ENCODE results near the gene FRS3.

The FRS3 gene

GRCh38 chr6:41789390-41789724 is 9.7 kb upstream of the FRS3 start:
- DNase-seq, result no peak

GRCh38 chr6:41787219-41787917 is 7.7 kb upstream of the FRS3 start, which contains the start of gene TOMM6:
Gene TOMM6, plus strand, starts transcription at chr6:41787694. Its CDS starts 4 bp downstream, at chr6:41787698.
- peak; percentile 96 for DNase-seq

- DNase-seq, result peak; percentile 86
Measured at GRCh38 chr6:41786451-41787218, 6.9 kb upstream of the FRS3 start.

- DNase-seq, result peak; percentile 54
Measured at GRCh38 chr6:41785689-41786450, 6.2 kb upstream of the FRS3 start.

GRCh38 chr6:41785254-41785653 is 5.6 kb upstream of the FRS3 start:
- DNase-seq, result no peak

- DNase-seq, result no peak
Measured at GRCh38 chr6:41784581-41785171, 5.0 kb upstream of the FRS3 start.

- no peak for DNase-seq
Measured at GRCh38 chr6:41783106-41783780, 3.5 kb upstream of the FRS3 start.

GRCh38 chr6:41781366-41781730 is 1.6 kb upstream of the FRS3 start:
- no peak for DNase-seq

- peak; percentile 46 for DNase-seq
Measured at GRCh38 chr6:41780551-41781365, 1.1 kb upstream of the FRS3 start, which contains the start of gene PRICKLE4. Gene PRICKLE4, plus strand, starts transcription at chr6:41780782. Its CDS starts 2,692 bp downstream, at chr6:41783474.

- DNase-seq, result no peak
Measured at GRCh38 chr6:41779336-41779735, 364 bp downstream of the FRS3 start.

- no peak for DNase-seq
Measured at GRCh38 chr6:41778895-41779294, 805 bp downstream of the FRS3 start.

GRCh38 chr6:41777551-41778285 is 2.0 kb downstream of the FRS3 start:
- no peak for DNase-seq

GRCh38 chr6:41775293-41775882 is 4.3 kb downstream of the FRS3 start:
- DNase-seq, result no peak

- DNase-seq, result no peak
Measured at GRCh38 chr6:41774841-41775240, 4.9 kb downstream of the FRS3 start.

- DNase-seq, result no peak
Measured at GRCh38 chr6:41771058-41771983, 8.4 kb downstream of the FRS3 start.

GRCh38 chr6:41770381-41771057 is 9.2 kb downstream of the FRS3 start:
- no peak for DNase-seq

- DNase-seq, result no peak
Measured at GRCh38 chr6:41769376-41769775, 10.3 kb downstream of the FRS3 start.

GRCh38 chr6:41768545-41769308 is 11.0 kb downstream of the FRS3 start:
- no peak for DNase-seq
